NCI-H2171 treated with DMSO at 0.1 percent for 48 hours (cell line): ENCODE results near the gene ZFAND2B.
"Not testable (repeated sequence)": the region's sequence is repeated elsewhere in the genome, so short reads cannot be mapped to it uniquely, and the experiment has no call there.

Experiments
- DNase-seq: peaks from one replicate; lab custom pipeline; 2025; lab: John Stamatoyannopoulos, UW

The ZFAND2B gene

DNA sequence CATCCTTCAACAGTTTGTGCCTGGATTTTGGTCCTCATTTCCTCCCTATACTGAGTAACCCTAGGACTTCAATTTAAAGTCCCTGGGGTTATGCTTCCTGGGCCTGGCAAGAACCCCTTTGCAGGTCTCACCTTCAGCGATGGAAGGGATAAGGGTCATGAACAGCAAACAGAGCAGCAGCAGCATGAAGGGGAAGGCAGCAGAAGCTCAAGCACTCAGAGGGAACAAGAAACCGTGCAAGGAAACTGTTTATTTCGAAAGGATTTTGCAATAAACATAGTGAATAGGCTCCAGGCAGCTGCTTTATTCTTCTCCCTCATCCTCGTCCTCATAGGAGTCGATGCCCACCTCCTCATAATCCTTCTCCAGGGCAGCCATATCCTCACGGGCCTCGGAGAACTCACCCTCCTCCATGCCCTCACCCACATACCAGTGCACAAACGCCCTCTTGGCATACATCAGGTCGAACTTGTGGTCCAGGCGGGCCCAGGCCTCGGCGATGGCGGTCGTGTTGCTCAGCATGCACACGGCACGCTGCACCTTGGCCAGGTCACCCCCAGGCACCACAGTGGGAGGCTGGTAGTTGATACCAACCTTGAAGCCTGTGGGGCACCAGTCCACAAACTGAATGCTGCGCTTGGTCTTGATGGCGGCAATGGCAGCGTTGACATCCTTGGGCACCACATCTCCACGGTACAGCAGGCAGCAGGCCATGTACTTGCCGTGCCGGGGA, 43.6 kb downstream of the ZFAND2B start:
- no peak for DNase-seq

DNA sequence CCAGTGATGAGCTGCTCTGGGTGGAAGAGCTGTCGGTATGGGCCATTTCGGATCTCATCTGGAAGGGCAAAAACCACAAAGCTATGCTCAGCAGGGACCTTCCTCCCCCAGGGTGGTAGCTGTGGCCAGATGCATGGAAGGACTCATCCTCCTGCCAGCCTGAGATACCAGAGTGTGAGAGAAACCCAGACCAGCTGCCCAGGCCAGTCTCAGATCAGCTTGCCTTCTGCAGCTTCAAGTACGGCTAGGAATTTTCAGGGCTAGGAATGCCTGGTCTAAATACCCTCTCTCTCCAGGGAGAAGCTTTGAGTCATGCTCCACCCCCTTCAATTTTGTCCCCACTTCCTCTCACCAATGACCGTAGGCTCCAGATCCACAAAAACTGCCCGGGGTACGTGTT, 45.1 kb downstream of the ZFAND2B start:
- DNase-seq, result no peak

DNA sequence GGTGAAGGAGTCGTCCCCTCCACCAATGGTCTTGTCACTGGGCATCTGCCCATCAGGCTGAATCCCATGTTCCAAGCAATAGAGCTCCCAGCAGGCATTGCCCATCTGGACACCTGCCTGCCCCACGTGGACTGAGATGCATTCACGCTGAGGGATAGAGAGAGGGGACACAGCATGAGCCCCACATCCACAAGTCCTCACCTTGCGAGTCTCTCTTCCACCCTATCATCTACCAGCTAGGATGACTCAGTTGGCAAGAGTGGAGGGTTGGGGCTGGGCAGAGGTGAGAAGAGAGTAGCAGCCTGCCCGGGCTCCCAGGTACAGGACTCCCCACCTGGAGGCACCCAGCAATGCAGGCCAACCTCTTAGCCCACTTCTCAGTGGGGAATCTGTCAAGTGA, 45.5 kb downstream of the ZFAND2B start:
- no peak for DNase-seq

DNA sequence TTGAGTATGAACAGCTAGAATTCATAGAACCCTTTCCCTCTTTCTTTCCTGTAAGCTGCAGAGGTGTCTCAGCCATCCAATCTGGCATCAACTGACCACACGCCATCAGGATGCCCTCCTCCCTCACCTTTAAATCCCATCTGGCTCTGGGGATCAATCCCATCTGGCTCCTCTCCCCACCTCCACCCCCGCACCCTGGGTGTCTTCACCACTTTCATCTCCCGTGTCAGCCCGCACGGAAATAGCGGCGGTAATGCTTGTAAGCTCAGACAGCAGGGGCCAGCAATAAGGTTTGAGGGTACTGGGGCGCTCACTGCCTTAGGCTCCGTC, 46.0 kb downstream of the ZFAND2B start:
- peak; percentile 58 for DNase-seq

DNA sequence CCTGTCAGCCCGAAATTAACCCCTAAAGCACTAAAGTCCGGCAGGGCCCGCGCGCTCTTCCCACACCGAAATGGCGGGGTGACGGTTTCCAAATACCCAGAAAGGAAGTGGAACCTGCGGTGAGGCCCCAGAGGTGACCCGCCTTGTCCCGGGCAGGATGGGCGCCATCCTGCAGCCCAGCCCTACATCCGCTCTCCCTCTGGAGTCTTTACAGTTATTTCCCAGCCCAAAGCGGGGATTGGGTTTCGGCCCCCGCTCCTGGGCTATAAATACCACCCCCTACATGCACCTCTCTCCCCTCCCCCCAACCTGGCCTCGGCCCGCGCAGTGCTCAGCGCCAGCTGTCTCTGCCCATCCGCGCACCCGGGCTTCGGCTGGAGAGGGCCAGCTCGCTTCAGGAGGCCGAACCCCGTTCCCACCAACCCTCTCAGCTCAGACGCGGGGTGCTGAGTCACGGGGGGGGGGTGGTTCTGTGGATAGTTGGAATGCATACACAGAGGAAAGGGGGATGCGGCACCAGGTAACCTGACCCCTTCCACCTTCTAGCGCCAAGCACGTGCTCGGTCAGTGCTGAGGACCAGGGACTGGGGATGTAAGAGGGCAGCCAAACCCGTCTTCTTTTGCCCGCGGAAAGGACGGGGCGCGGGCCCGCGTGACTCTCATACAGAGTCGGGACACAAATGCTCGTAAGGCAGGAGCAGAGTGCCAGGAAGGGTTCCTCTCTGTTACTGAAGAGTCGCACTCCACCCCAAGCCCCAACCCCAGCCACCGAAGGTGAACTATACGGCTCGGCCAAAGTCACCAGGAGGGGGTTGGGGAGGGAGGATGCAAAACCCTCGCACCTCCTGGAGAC, 46.5 kb downstream of the ZFAND2B start, which contains the start of gene TUBA4B:
TUBA4B (plus strand) TSS at position 344 of the 853 bp plus-strand sequence; CDS start at position 509, 165 bp downstream.
- DNase-seq, result peak; percentile 68

DNA sequence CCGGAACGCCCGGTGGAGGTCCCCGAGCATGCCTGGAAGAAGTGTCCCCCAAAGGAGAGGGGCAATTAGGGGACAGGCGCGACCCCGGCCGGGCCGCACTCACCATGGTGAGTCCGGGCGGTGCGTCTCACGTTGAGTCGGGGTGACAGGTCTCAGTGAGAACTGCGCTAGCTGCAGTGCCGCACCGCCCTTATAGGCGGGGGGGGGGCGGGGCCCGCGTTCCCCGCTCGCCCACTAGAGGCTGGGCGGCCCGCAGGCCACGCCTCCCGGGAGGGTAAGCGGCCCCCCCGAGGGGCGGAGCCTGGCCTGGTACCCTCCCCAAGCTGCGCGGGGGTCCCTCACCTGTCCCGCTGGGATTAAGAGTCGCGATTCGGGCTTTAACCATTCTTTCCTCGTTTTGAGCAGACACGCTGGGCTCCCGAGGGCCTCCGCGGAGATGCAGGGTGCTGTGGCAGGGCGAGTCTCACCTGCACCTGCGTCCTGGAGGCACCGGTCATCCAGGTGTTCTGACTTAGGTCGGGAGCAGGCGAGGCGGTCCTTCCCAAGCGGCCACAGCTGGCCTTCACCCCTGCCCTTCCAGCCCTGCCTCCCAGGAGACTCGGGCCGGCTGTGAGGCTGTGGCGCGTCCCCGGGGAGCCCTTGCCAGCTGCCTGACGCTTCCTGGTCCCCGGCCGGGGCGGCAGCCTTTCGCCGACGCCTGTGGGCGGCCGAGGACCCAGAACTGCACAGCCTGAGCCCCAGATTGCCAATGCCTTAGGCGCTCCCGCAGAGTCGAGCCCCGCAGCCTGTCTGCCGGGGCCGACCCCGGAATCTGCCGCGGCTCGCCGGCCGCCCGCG, 47.4 kb downstream of the ZFAND2B start, which contains the start of gene TUBA4A:
TUBA4A (minus strand) TSS at position 166 of the 837 bp plus-strand sequence; CDS start at position 106, 60 bp downstream.
- peak; percentile 73 for DNase-seq

DNA sequence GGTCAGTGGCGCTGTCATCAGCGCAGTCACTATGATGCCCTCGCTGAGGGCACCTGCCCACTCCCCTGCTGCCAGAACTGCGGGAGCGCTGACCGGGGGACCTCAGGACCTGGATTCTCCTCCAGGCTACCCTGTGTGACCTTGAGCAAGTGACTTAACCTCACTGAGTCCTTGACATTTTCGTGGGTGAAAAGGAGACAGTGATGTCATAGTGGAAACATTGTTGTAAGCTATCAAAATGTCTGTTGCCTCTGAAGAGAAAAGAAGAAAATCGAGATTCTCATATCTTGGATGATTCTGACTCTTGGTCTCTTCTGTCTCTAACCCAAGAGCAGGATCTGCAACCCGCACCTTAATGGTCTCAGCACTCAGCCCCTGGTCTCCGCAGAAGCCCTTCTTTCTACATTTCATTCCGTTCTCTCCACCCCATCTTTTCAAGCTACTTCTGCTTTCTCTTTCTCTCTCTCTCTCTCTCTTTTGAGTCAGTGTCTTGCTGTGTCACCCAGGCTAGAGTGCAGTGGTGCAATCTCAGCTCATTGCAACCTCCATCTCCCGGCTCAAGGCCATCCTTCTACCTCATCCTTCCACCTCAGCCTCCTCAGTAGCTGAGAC, 48.1 kb downstream of the ZFAND2B start:
- no peak for DNase-seq

DNA sequence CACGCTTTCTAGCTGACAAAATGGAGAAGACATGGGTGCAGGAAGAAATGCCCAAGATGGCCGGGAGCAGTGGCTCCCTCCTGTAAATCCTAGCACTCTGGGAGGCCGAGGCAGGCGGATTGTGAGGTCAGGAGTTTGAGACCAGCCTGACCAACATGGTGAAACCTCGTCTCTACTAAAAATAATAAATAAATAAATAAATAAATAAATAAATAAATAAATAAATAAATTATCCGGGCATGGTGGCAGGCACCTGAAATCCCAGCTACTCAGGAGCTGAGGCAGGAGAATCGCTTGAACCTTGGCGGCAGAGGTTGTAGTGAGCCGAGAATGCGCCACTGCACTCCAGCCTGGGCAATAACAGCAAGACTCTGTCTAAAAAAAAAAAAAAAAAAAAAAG, 52.4 kb downstream of the ZFAND2B start:
- DNase-seq, result not testable (repeated sequence)
